ELR (cell line): ENCODE measurements around the gene OBSL1.

Experiments used
- DNase-seq: peaks from one replicate; pipeline ENCODE4 v3.0.0-alpha.2; 2015; ENCODE audit warnings: low read depth

OBSL1 gene

GRCh38 chr2:219530048-219530963, 41.0 kb downstream of the OBSL1 start:
- peak; percentile 87 for DNase-seq

DNA sequence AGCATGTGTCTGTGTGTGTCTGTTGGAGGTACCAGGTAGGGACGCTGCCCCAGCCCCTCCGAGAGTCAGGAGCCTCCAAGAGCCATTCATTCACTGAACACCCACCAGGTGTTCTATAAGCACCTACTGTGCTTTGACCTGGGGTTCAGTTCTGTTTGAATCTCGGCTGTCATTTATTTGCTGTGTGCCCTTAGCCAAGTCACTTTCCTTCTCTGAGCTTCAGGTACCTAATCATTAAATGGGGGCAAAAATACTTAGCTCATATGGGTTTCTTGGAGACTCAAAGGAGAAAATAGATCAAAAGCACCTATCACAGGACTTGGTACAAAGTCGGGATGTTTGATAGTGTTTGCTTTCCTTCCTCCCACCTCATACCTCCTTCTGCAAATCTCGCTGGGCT, 43.9 kb downstream of the OBSL1 start:
- no peak for DNase-seq

DNA sequence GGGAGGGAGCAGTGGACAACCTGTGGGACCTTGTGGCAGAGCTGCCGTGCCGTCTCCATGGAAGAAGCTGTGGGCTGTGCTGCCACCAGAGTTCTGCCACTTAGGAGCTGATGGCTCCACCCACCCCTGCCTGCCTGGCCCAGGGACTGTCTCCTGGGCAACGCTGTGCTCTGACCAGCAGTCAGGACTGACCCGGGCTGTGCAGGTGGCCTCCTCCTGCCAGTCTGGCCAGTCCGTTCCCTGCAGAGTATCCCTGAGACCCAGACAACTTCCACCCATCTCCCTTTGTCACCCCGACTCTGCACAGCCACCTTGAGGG, 44.3 kb downstream of the OBSL1 start:
- DNase-seq: no peak

DNA sequence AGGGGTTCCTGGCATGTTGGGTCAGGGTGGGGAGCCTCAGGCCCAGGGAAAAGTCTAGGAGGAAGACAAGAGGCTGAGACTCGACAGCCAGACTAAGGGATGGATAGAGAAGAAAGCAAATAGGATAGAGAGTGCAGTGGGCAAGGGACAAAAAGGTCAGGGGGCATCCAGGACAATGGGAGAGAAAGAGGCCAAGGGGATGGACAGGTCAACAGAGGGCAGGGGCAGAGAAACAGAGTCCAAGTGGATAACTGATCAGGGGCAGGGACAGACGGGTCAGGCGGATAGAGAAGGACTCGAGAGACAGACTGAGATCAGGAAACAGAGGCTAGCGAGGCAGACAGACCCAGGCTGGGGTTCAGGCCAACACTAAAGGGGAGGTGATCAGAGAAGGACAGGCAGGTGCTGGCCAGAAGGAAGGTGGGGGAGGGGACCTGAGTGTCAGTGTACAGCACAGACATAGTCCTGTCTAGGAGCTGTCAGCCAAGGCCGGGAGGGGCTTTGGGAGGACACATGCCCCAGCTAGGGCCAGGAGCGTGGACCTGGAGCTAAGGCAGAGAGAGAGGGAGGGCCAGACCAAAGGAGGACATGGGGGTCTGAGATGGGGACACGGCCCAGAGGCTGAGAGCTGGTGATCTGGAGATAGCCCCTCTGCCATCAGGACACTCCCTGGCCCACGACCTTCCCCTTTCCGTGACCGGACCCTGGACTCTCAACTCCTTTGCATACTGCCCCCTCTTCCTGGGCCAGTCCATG, 44.8 kb downstream of the OBSL1 start:
- no peak for DNase-seq

GRCh38 chr2:219525533-219526232, 45.7 kb downstream of the OBSL1 start:
- DNase-seq: no peak

GRCh38 chr2:219524817-219525216, 46.5 kb downstream of the OBSL1 start:
- no peak for DNase-seq

DNA sequence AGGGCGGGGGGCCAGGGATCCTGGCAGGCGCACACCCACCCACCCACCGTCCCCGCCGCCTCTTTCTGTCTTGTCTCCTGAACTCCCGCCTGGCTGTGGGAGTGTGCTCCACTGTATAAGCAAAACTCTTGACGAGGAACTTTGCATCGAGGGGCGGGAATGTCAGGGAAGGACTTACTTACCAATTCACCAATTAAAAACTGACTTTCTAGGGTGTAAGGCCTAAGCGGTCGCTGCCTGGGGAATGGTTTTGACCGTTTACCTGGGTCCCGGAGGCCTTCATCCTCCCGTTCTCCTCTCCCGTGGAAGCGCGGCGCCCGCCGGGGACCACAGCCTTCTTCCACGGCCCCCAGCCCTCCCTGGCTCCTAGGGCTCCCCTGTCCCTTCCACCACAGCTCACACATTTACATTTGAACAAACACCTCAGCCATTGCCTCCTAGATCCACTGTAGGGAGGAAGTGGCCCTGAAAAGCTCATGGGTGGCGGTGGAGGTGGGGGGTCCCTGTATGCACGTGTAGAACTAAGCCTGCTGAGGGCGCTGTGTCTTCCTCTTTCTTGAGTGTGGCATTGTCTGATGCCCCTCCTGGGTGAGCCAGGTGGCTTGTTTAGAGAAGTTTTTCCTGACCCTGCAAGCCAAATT, 48.2 kb downstream of the OBSL1 start:
- DNase-seq: no peak

DNA sequence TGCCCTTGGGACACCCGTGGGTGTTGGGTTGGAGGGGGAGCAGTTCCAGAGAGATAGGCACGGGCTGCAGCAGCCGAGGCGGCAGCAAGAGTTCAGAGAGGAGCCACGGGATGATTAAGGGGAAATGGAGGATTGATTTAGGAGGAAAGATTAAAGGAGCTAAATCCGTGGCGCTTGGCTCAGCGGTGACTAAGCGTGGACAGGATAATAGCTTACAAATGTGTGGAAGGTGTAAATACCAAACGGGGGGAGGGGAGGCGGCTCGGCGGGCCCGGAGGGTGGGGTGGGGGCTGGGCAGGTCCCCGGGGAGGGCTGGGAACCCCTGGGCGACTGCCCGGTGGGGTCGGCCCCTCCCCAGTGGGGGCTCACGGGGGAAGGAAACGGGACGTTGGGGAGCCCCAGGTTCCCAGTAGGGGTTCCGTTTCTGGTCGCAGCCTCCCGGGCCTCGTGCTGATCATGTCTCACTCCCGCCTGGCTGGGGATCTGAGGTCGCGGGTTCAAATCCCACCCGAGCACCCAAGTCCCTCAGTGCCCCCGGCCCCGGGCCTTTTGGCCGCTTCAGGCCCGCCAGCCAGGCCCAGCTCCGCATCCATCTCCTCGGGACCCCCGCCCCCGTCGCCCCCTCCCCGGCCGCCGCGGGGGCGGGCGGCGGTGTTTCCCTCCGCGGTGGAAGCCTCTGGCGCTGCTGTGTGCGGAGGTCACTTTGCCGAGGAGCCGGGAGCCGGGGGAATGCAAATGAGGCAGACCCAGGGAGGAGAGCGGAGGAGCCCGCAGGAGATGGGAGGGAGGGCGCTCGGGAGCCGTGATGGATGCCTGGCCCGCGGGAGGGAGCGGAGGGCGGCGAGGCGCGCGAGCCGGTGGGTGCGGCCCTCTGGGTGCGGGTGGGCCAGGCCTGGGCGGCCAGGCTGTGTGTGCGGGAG, 49.0 kb downstream of the OBSL1 start:
- peak; percentile 88 for DNase-seq

- peak; percentile 70 for DNase-seq
These were observed 50.1 kb downstream of the OBSL1 start for GRCh38 chr2:219521066-219521880.

GRCh38 chr2:219520079-219520478, 51.3 kb downstream of the OBSL1 start:
- no peak for DNase-seq

DNA sequence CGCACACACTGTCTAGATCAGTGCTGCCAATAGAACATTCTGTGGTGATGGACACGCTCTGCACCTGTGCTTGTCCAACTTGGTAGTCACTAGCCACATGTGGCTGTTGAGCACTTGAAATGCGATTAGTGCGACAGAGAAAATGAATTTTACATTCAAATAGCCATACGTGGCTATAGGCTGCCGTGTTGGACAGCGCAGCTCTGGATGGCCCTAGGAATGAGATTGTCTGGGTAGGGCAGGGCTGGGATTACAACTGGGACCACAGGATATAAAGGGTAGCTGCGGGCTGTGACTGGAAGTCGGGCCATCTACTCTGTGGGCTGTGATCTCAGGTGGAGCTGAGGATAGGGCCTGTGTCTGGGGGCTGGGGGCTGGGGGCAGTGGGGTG, 51.8 kb downstream of the OBSL1 start:
- no peak for DNase-seq

GRCh38 chr2:219517954-219518778, 53.2 kb downstream of the OBSL1 start:
- no peak for DNase-seq

GRCh38 chr2:219516888-219517287, 54.5 kb downstream of the OBSL1 start:
- DNase-seq: no peak

DNA sequence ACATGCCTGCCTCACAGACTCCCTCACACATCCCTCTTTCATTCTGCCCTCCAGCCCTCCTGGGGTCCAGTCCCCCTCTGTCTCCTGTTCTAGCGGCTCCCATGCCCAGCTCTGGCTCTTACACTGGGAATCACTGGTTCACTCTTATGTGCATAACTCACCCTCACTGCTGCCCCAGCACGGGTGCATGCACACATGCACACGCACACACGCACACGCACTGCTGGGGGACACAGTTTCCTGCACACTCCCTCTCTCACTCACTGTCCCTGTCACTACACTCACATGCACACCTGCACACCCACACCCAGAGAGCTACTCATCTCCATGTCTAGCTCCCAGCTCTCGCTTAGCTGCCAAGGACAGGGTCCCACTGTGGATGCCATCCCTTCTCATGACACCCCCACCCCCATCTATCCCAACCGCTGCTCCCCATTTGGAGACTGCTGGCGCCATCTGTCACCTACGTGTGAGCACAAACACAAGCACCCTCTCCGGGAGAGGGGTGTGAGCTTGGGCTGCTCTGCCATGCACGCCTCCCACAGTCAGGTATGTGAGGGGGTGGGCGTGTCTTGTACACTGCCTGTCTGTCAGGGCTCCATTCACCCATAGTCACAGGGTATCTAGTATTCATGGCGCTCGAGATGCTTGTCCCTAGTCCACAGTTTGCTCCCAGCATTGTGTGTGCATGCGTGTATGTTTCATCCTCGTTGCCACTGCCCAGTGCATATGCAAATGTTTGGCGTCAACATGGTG, 55.3 kb downstream of the OBSL1 start:
- no peak for DNase-seq

DNA sequence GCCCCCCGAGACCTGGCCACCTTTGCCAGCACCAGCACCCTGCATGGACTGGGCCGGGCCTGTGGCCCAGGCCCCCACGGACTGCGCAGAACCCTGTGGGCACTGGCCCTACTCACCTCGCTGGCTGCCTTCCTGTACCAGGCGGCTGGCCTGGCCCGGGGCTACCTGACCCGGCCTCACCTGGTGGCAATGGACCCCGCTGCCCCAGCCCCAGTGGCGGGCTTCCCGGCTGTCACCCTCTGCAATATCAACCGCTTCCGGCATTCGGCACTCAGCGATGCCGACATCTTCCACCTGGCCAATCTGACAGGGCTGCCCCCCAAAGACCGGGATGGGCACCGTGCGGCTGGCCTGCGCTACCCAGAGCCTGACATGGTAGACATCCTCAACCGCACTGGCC, 56.5 kb downstream of the OBSL1 start:
- DNase-seq: no peak

DNA sequence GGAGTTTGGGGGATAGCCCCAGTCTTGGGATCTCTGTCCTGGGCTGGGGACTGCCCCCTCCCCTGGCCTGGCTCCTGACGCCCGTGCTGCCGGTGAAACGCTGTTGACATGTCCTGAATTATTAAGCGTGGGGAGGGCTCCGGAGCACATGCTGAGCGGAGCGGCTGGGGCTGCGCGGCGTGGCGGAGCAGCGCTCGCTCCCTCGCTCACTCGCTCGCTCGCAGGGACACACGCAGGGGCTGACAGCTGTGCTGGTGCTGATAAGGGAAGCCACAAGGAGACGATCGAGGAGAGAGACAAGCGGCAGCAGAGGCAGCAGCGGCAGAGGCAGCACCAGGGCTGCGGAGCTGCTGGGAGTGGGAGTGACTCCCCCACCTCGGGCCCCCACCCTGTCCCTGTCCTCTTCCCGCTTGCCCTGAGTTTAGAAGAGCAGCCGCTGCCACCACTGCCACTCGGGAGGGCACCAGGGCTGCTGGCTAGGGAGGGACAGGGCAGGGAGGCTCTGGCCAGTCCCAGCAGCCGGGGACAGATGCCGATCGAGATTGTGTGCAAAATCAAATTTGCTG, 57.1 kb downstream of the OBSL1 start, which contains the start of gene ASIC4:
Gene ASIC4 (plus strand): TSS at position 287 of the 566 bp plus-strand sequence. CDS start 243 bp downstream, at position 530.
- DNase-seq: no peak

DNA sequence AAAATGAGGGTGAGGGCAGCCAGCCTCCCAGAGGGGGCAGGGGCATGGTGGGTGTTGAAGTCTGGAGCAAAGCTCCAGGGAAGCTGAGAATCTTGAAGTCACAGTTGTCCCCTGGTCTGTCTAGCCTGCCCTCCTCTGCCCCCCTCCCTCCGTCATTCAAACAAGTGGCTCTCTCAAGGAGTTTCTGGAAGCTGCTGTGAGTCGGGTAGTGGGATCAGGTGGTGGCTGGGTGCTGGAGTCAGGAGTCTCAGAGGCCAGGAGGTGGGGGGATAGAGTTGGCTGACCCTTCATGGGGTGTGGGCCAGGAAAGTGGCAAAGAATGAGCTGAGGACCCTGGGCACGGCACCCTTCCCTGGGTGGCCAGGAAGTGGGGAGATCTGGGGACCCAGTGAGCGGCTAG, 57.6 kb downstream of the OBSL1 start:
- no peak for DNase-seq

DNA sequence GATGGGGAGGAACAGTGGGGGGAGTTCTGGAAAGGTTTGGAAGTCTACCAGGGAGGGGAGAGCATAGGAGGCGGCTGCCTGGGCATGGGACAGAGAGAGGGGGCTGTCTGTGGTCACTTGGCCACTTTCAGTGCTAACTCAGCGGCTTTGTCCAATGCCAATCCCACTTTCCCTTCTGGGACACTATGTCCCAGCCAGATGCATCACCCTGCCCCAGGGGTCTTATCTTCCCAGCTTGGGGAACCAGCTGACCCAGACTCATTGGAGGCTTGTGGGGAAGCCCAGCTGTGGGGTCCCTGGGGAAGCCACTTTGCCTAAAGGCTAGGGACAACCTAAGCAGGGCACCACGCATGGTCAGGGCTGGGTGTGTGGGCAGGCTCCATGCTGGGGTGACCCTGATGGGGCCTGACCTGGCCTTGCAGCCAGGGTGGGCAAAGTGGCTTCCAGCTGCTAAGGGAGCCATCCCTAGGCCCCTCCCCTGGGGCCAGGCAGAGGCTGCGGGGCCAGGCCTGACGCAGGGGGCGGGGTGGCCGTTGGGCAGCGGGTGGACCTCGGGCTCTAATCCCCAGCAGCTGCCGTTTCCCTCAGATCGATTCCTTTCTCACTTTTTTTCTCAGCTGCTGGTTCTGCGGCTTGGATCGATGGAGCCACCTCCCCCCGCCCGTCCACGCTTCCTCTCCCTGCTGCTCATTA, 58.7 kb downstream of the OBSL1 start:
- DNase-seq: no peak
